Measurements from ENCODE around the gene PTCH1.

PTCH1 gene

DNA sequence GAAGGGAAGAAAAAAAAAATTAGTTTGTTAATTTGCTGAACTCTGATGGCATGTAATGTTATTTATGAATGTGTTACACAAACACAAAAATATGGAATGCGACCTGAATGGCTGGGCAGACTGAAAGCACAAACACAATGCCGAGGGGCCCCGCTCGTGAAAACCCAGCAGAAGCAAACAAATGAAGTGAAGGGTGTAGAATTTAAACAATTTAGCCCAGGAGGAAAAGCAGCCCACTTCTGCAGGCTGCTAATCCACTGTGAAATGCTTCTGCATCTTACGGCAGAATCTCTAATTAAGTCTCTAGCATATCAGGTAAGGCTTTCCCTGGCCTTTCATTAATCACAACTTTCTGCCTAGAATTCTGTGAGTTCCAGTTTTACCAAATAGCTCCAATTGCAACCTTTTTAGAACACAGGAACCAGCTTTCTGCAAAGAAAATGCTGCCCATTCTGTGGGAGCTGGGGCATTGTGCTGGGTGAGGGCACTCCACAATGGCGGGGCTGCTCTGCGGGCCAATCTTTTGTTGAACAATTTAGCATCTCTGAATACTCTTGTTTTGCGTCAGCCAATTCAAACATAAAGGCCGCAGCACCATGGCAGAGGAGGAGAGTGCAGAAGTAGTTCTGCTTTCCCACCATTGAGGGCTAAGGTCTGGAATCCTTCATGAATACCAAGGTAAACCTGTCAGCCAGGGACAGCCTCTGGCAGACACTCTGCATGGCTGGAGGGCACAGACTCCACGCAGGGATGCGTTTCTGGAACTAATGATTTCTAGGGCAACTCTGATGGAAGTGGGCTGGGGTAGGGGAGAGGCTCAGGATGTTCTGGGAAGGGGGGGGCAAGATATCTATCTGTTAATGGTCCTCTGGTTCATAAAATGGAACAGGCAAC, 66.4 kb downstream of the PTCH1 start:
- H3K4me1 Mint-ChIP-seq = peaks cover 14% of the 10 kb centered on the region
- DNase-seq (ENCODE audit: low spot score in 2 of 2) (no peak), ATAC-seq (replicated peaks; ENCODE audit: extremely low read depth, poor library complexity, severe bottlenecking) (no peak)
- H3K4me3 Mint-ChIP-seq = no peak overlapping the region
- peaks cover 43% of the 10 kb centered on the region for H3K36me3 Mint-ChIP-seq (ENCODE audit: insufficient read depth)
- H3K9me3 Mint-ChIP-seq = no peaks in the 10 kb centered on the region
- H3K27me3 Mint-ChIP-seq = no peaks in the 10 kb centered on the region
- no peak overlapping the region for H3K27ac Mint-ChIP-seq (ENCODE audit: low read depth)

DNA sequence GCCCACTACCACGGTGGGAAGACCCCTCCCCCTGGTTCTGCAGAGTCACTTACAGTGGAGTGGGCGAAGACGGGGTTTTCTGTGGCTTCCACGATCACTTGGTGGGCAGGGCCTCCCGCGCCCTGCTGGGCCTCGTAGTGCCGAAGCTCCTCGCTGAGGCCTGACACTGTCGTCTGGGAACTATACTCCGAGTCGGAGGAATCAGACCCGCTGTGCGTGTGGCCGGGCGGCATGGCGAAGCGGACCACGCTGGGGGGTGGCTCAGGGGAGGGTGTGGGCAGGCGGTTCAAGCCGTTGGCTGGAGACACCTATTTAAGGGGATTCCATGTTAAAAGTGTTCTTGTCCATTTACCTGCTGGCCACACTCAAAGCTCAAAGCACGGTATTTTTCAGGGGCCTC, 67.8 kb downstream of the PTCH1 start:
- Mint-ChIP-seq H3K9me3 (no peaks in the 10 kb centered on the region), H3K4me3 (no peak overlapping the region), H3K4me1 (peaks cover 14% of the 10 kb centered on the region), H3K27ac (ENCODE audit: low read depth) (no peak overlapping the region), H3K27me3 (no peaks in the 10 kb centered on the region), H3K36me3 (ENCODE audit: insufficient read depth) (peaks cover 47% of the 10 kb centered on the region)
- ATAC-seq (replicated peaks; ENCODE audit: extremely low read depth, poor library complexity, severe bottlenecking) (no peak), DNase-seq (ENCODE audit: low spot score in 2 of 2) (no peak)

DNA sequence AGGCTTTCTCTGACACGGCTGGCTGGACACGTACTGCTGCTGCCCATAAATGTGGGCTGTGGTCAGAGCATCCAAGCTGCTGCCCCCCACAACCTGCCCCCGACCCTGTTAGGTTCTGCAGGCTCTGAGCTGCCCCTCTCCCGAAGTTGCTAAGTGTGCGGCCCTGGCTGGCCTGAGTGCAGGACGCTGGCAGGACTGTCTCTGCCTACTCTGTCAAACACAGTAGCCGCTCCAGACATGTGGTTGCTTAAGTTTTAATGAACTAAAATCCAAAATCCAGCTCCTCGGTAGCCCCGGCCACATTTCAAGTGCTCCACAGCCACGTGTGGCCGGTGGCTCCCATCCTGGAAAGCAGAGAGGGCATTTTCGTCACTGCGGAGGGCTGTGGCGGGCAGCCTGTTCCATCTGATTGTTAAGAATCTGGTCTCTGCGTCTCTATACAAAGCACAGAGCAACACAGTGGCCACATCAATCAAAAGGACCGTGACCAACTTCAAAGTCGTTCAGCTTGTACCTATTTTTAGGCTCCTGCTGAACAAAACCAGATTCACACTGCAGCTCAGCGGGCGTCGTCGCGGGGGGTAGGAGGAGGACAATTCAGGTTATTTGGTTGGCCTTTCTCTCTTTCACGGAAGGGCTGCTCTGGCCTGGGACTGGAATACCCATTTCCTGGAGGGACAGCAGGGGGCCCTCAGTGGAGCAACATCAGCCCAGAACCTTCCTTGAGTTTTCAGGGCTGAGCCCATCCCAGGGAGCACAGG, 68.9 kb downstream of the PTCH1 start:
- Mint-ChIP-seq H3K27ac (ENCODE audit: low read depth) (no peak overlapping the region), H3K9me3 (no peaks in the 10 kb centered on the region), H3K27me3 (no peaks in the 10 kb centered on the region), H3K4me1 (peaks cover 14% of the 10 kb centered on the region), H3K36me3 (ENCODE audit: insufficient read depth) (peaks cover 41% of the 10 kb centered on the region), H3K4me3 (no peak overlapping the region)
- DNase-seq (ENCODE audit: low spot score in 2 of 2) = no peak
- no peak for ATAC-seq (replicated peaks; ENCODE audit: extremely low read depth, poor library complexity, severe bottlenecking)

DNA sequence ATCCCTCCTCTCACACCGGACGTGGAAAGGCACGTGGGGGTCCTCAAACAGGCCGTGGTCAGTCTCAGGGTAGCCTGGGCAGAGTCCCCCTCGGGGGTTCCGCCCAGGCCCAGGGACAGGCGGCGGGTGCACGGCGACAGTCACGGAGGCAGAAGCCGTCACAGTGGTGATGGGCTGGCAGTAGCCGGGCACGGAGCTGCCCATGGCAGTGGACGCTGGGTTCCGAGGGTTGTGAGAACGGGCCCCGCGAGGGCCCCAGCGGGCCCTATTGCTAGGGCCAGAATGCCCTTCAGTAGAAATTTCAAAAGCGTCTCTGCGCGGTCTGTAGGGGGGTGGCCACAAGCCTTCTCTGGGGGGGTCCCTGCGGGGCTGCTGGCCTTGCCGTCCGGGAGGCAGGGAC, 69.8 kb downstream of the PTCH1 start:
- no peak overlapping the region for H3K27ac Mint-ChIP-seq (ENCODE audit: low read depth)
- DNase-seq (ENCODE audit: low spot score in 2 of 2) (no peak), ATAC-seq (replicated peaks; ENCODE audit: extremely low read depth, poor library complexity, severe bottlenecking) (no peak)
- H3K27me3 Mint-ChIP-seq = no peaks in the 10 kb centered on the region
- H3K9me3 Mint-ChIP-seq = no peaks in the 10 kb centered on the region
- peaks cover 36% of the 10 kb centered on the region for H3K36me3 Mint-ChIP-seq (ENCODE audit: insufficient read depth)
- H3K4me1 Mint-ChIP-seq = peaks cover 6% of the 10 kb centered on the region
- H3K4me3 Mint-ChIP-seq = no peak overlapping the region

DNA sequence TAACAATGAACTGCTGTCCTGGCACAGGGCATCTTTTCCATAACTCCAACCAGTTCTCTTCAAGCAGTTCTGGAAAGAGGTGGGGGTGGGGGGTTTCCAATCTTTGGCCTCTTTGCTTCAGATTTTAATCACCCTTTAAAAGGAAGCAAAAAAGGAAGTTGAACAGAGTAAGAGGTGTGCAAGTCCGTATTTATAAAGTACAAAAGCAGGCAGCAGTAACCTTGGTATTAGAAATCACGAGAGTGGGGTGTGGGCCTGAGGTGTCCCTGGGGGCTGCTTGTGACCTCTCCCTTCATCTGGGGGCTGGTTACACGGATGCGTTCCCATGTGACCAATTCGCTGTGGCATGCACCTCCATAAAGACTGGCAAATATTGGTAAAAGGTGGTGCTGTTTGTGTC, 70.5 kb downstream of the PTCH1 start:
- ATAC-seq (replicated peaks; ENCODE audit: extremely low read depth, poor library complexity, severe bottlenecking) (no peak), DNase-seq (ENCODE audit: low spot score in 2 of 2) (no peak)
- Mint-ChIP-seq H3K4me3 (no peak overlapping the region), H3K27ac (ENCODE audit: low read depth) (no peak overlapping the region), H3K36me3 (ENCODE audit: insufficient read depth) (peaks cover 31% of the 10 kb centered on the region), H3K4me1 (peaks cover 6% of the 10 kb centered on the region), H3K27me3 (no peaks in the 10 kb centered on the region), H3K9me3 (no peaks in the 10 kb centered on the region)

DNA sequence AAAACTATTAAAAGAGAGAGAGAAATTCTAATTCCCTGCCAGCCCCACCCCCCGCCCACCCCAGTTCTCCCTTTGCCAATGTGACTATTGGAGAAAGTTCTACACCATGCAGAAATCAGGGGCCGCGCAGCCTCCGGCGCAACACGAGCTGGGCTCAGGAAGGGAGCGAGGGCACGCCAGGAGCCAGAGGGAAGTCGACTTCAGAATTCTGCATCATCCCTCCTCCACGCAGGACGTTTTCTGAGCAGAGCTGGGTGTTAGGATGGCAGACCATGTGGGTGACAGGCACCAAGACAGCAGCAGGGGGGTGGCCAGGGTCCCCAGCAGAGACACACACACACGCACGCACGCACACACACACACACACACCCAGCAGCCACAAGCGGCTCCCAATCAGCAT, 72.6 kb downstream of the PTCH1 start:
- Mint-ChIP-seq H3K36me3 (ENCODE audit: insufficient read depth) (peaks cover 28% of the 10 kb centered on the region), H3K27ac (ENCODE audit: low read depth) (no peak overlapping the region), H3K9me3 (no peaks in the 10 kb centered on the region), H3K4me3 (no peak overlapping the region), H3K27me3 (no peaks in the 10 kb centered on the region), H3K4me1 (peaks cover 5% of the 10 kb centered on the region)
- DNase-seq (ENCODE audit: low spot score in 2 of 2) (no peak), ATAC-seq (replicated peaks; ENCODE audit: extremely low read depth, poor library complexity, severe bottlenecking) (no peak)

DNA sequence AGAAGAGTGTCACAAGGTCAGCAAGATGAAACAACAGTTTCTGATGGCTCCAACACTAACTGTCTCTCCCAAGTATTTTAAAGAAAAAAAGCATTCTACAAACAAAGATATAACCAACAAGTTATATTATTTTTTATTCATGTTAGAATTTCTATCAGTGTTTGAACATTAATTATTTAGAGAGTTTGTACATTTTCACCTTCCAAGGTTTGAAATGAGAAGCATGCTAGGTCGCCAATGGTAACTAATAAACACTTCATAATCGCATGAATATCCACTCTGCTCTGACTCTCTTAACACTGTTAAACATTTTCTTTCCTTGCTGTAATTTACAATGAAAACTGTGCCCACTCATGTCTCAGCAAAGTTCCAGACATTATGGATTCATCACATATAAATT, 73.5 kb downstream of the PTCH1 start:
- ATAC-seq (replicated peaks; ENCODE audit: extremely low read depth, poor library complexity, severe bottlenecking) (no peak), DNase-seq (ENCODE audit: low spot score in 2 of 2) (no peak)
- Mint-ChIP-seq H3K27me3 (no peaks in the 10 kb centered on the region), H3K27ac (ENCODE audit: low read depth) (no peak overlapping the region), H3K4me1 (no peaks in the 10 kb centered on the region), H3K36me3 (ENCODE audit: insufficient read depth) (peaks cover 21% of the 10 kb centered on the region), H3K4me3 (no peak overlapping the region), H3K9me3 (no peaks in the 10 kb centered on the region)

DNA sequence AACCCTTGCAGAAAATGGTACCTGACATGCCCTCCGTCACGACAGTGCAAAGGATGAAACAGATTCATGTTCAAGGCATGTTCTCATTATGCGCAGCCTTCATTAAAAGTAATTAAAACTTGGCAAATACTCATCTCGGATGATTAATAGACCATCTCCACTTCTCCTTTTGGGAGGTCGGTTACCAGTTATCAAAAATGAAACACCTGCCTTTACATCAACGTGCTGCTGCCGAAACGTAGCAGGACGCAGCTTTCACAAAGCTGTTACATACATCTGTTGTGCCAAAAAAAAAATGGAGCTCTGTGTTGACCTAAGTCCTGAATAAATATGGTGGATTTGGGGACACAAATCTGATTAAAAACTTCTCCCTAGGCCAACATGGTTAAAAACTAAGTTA, 75.7 kb downstream of the PTCH1 start:
- no peaks in the 10 kb centered on the region for H3K27me3 Mint-ChIP-seq
- H3K36me3 Mint-ChIP-seq (ENCODE audit: insufficient read depth) = peaks cover 13% of the 10 kb centered on the region
- H3K27ac Mint-ChIP-seq (ENCODE audit: low read depth) = no peak overlapping the region
- peaks cover 3% of the 10 kb centered on the region for H3K4me1 Mint-ChIP-seq
- DNase-seq (ENCODE audit: low spot score in 2 of 2) = no peak
- no peaks in the 10 kb centered on the region for H3K9me3 Mint-ChIP-seq
- ATAC-seq (replicated peaks; ENCODE audit: extremely low read depth, poor library complexity, severe bottlenecking) = no peak
- no peak overlapping the region for H3K4me3 Mint-ChIP-seq

DNA sequence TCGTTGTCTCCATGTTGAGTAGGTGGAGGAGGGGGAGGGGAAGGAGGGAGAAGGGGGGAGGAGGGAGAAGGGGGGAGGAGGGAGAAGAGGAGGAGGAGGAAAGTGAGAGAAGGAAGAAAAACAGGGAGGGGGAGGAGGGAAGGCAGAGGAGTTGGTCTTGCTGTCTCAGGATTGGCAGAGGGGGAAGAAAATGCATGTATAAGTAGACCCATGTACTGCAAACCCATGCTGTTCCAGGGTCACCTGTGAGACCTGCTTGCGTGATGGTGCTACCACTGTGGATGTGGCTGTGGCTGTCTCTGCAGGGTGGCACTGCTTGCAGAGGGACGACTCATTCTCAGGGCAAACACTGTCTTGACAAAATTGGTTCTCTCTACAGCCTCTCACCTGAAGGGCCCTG, 76.3 kb downstream of the PTCH1 start:
- Mint-ChIP-seq H3K27me3 (no peaks in the 10 kb centered on the region), H3K36me3 (ENCODE audit: insufficient read depth) (peaks cover 12% of the 10 kb centered on the region), H3K9me3 (no peaks in the 10 kb centered on the region), H3K27ac (ENCODE audit: low read depth) (no peak overlapping the region), H3K4me1 (peaks cover 7% of the 10 kb centered on the region), H3K4me3 (no peak overlapping the region)
- ATAC-seq (replicated peaks; ENCODE audit: extremely low read depth, poor library complexity, severe bottlenecking) (no peak), DNase-seq (ENCODE audit: low spot score in 2 of 2) (no peak)

DNA sequence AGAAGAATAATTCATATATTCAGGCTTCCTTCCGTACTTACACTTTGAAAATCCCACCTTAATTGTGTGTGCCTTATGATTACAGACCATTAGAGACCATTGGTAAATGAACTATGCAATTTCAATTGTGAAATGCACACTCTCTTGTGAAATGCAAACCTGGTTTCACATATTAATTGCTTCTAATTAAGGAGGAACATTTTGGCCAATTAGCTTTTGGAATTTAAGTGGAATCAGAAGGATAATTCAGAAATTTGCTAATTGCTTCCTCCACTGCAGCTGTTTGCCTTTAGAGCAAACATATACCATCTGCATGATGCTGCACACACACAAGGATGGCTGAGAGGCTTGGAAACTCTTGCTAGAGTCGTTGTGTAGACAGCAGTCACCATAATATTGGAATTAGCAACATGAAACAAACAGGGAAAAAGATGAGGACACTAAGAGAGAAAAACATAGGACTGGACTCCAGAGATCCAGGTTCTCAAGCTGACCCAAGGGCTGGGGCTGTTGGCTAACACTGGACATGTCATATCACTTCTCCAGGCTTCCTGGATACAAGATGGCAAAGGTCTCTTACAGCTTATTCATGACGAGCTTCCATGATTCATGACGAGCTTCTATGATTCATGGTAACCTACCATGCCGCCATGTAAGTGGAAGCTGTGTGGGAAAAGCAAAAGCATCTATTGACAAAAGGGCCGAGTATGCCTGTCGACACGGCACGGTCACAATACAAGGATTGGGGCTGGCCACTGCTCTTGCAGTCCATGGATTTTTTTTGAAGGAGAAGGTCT, 78.0 kb downstream of the PTCH1 start:
- Mint-ChIP-seq H3K36me3 (ENCODE audit: insufficient read depth) (peaks cover 3% of the 10 kb centered on the region), H3K27me3 (no peaks in the 10 kb centered on the region), H3K9me3 (no peaks in the 10 kb centered on the region), H3K4me3 (no peak overlapping the region), H3K4me1 (peaks cover 11% of the 10 kb centered on the region), H3K27ac (ENCODE audit: low read depth) (no peak overlapping the region)
- DNase-seq (ENCODE audit: low spot score in 2 of 2) = no peak
- no peak for ATAC-seq (replicated peaks; ENCODE audit: extremely low read depth, poor library complexity, severe bottlenecking)

DNA sequence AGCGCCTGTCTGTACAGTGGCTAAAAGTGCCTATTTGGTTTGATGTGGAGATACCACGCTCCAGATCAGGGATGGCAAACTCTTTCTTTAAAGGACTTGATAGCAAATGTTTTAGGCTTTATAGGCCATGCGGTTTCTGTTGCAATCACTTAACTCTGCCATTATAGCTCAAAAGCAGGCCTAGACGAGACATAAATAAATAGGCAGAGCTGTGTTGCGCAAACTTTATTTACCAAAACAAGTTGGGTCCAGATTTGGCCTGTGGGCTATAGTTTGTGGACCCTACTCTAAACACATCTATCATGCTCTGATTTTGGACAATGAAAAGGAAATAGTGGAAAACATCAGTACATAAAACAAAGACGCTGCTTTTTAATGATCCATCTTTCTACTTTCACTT, 79.2 kb downstream of the PTCH1 start:
- Mint-ChIP-seq H3K4me3 (no peak overlapping the region), H3K27me3 (no peaks in the 10 kb centered on the region), H3K4me1 (peaks cover 11% of the 10 kb centered on the region), H3K27ac (ENCODE audit: low read depth) (no peak overlapping the region), H3K9me3 (no peaks in the 10 kb centered on the region), H3K36me3 (ENCODE audit: insufficient read depth) (no peaks in the 10 kb centered on the region)
- no peak for ATAC-seq (replicated peaks; ENCODE audit: extremely low read depth, poor library complexity, severe bottlenecking)
- DNase-seq (ENCODE audit: low spot score in 2 of 2) = no peak

DNA sequence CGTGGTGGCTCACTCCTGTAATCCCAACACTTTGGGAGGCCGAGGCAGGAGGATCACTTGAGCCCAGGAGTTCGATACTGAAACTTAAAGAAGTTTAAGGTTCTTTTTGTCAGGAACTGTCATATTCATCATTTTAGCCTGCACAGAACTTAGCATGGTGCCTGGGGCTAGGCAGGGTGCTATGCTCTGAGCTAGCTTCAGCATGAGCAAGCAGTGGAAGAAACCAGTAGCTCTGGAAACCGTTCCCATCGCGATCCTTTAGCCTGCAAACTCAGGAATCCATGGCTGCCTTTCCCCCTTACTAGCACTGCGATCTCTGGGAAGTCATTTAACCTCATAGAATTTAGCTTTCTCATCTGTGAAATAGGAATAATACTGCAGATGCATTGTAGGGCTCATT, 80.4 kb downstream of the PTCH1 start:
- ATAC-seq (replicated peaks; ENCODE audit: extremely low read depth, poor library complexity, severe bottlenecking) (no peak), DNase-seq (ENCODE audit: low spot score in 2 of 2) (no peak)
- Mint-ChIP-seq H3K4me1 (peaks cover 11% of the 10 kb centered on the region), H3K27ac (ENCODE audit: low read depth) (no peak overlapping the region), H3K27me3 (no peaks in the 10 kb centered on the region), H3K9me3 (no peaks in the 10 kb centered on the region), H3K36me3 (ENCODE audit: insufficient read depth) (no peaks in the 10 kb centered on the region), H3K4me3 (no peak overlapping the region)
